RCC 7860 (cell line): ENCODE results near the gene ARID1B.

ENCODE experiments used
- DNase-seq: peaks from one replicate; pipeline ENCODE4 v3.0.0-alpha.2; 2015; ENCODE audit warnings: low spot score
- FAIRE-seq: peaks from 2 replicates; lab custom pipeline; 2012; peaks lifted over from hg19 to GRCh38; lab: Jason Lieb, UNC

ARID1B gene

GRCh38 chr6:157066781-157067491 is 289.8 kb downstream of the ARID1B start:
- DNase-seq: no peak
- no peak for FAIRE-seq

- no peak for FAIRE-seq
These were observed 290.3 kb downstream of the ARID1B start for GRCh38 chr6:157067507-157067906.

GRCh38 chr6:157068691-157069324 is 291.6 kb downstream of the ARID1B start:
- DNase-seq: no peak
- no peak for FAIRE-seq

More at GRCh38 chr6:157067507-157067906, 290.3 kb downstream of the ARID1B start:
- DNase-seq: no peak

GRCh38 chr6:157069585-157069984 is 292.4 kb downstream of the ARID1B start:
- DNase-seq (no peak), FAIRE-seq (no peak)

GRCh38 chr6:157070403-157071107 is 293.4 kb downstream of the ARID1B start:
- FAIRE-seq (no peak), DNase-seq (no peak)

GRCh38 chr6:157072128-157072527 is 294.9 kb downstream of the ARID1B start:
- no peak for FAIRE-seq
- DNase-seq: no peak

- FAIRE-seq: no peak
These were observed 296.4 kb downstream of the ARID1B start for GRCh38 chr6:157073596-157073995.

GRCh38 chr6:157074969-157075368 is 297.8 kb downstream of the ARID1B start:
- no peak for DNase-seq
- no peak for FAIRE-seq

More at GRCh38 chr6:157073596-157073995, 296.4 kb downstream of the ARID1B start:
- DNase-seq: no peak

GRCh38 chr6:157075549-157076450 is 298.6 kb downstream of the ARID1B start:
- no peak for FAIRE-seq
- DNase-seq: peak; percentile 24

- FAIRE-seq: no peak
These were observed 299.3 kb downstream of the ARID1B start for GRCh38 chr6:157076451-157076822.

GRCh38 chr6:157077251-157077650 is 300.1 kb downstream of the ARID1B start:
- no peak for FAIRE-seq
- no peak for DNase-seq

More at GRCh38 chr6:157076451-157076822, 299.3 kb downstream of the ARID1B start:
- DNase-seq: no peak

- FAIRE-seq: no peak
These were observed 301.1 kb downstream of the ARID1B start for GRCh38 chr6:157078326-157078725.

GRCh38 chr6:157079277-157079676 is 302.1 kb downstream of the ARID1B start:
- DNase-seq (no peak), FAIRE-seq (no peak)

More at GRCh38 chr6:157078326-157078725, 301.1 kb downstream of the ARID1B start:
- no peak for DNase-seq

GRCh38 chr6:157079771-157080170 is 302.6 kb downstream of the ARID1B start:
- DNase-seq: no peak

GRCh38 chr6:157080986-157081391 is 303.8 kb downstream of the ARID1B start:
- no peak for FAIRE-seq

More at GRCh38 chr6:157079771-157080170, 302.6 kb downstream of the ARID1B start:
- FAIRE-seq: no peak

GRCh38 chr6:157083343-157083742 is 306.2 kb downstream of the ARID1B start:
- FAIRE-seq (no peak), DNase-seq (no peak)

More at GRCh38 chr6:157080986-157081391, 303.8 kb downstream of the ARID1B start:
- DNase-seq: no peak

- FAIRE-seq (no peak), DNase-seq (no peak)
These were observed 309.5 kb downstream of the ARID1B start for GRCh38 chr6:157086632-157087031.

GRCh38 chr6:157087974-157088373 is 310.8 kb downstream of the ARID1B start:
- FAIRE-seq (no peak), DNase-seq (no peak)

- DNase-seq (no peak), FAIRE-seq (no peak)
These were observed 311.7 kb downstream of the ARID1B start for GRCh38 chr6:157088841-157089240.

- no peak for DNase-seq
- FAIRE-seq: no peak
These were observed 312.1 kb downstream of the ARID1B start for GRCh38 chr6:157089258-157089657.

GRCh38 chr6:157089851-157090250 is 312.7 kb downstream of the ARID1B start:
- FAIRE-seq (no peak), DNase-seq (no peak)
